Endothelial cell (in vitro differentiated cells): ENCODE results near the gene COL4A6. TPM values are rescaled to one million over a fixed set of nuclear protein-coding genes. Genes with fewer than 3 reads are reported as not detected.
"Not testable (repeated sequence)": the region's sequence is repeated elsewhere in the genome, so short reads cannot be mapped to it uniquely, and the experiment has no call there.

ENCODE experiments used
- DNase-seq: peaks from one replicate; pipeline ENCODE4 v3.0.0; 2021; ENCODE audit warnings: low spot score
- H3K27ac Mint-ChIP-seq: one replicate; pipeline ENCODE4 v1.8.0; 2021; ENCODE audit warnings: mixed read lengths, inconsistent platforms; ENCODE audit not compliant: unreplicated experiment
- H3K27me3 Mint-ChIP-seq: one replicate; pipeline ENCODE4 v1.8.0; 2021; ENCODE audit warnings: mild to moderate bottlenecking, moderate library complexity, mixed read lengths, inconsistent platforms; ENCODE audit not compliant: unreplicated experiment
- H3K36me3 Mint-ChIP-seq: one replicate; pipeline ENCODE4 v1.8.0; 2021; ENCODE audit warnings: mild to moderate bottlenecking, low read depth, mixed read lengths, inconsistent platforms; ENCODE audit not compliant: unreplicated experiment
- H3K4me1 Mint-ChIP-seq: one replicate; pipeline ENCODE4 v1.8.0; 2021; ENCODE audit warnings: mild to moderate bottlenecking, mixed read lengths, inconsistent platforms; ENCODE audit not compliant: unreplicated experiment
- H3K4me3 Mint-ChIP-seq: one replicate; pipeline ENCODE4 v1.8.0; 2021; ENCODE audit warnings: mild to moderate bottlenecking, mixed read lengths, inconsistent platforms; ENCODE audit not compliant: unreplicated experiment
- H3K9me3 Mint-ChIP-seq: one replicate; pipeline ENCODE4 v1.8.0; 2021; ENCODE audit warnings: mixed read lengths, inconsistent platforms; ENCODE audit not compliant: unreplicated experiment
- total RNA-seq: library from RNA; stranded (reverse); fragmentation: NEBNext Ultra II Directional; extraction: Animal tissue kit (Norgen Biotek cat#: 25700); gene quantifications from one replicate; pipeline ENCODE4 v1.2.1, GENCODE V29; 2021; ENCODE audit not compliant: unreplicated experiment
- TF ChIP-seq, protein P1 (sequence below): fragments of 200-600 bp; sonication (generic); IDR thresholded peaks from one replicate; pipeline ENCODE4 v1.5.0; 2021; ENCODE audit warnings: antibody characterized with exemption; ENCODE audit not compliant: unreplicated experiment

Gene COL4A6
- total RNA-seq, 1 donor from 2014 or later, result 10.5 TPM

- no peak for DNase-seq
- Mint-ChIP-seq H3K27me3 (peaks cover 3% of the 10 kb centered on the region), H3K36me3 (no peaks in the 10 kb centered on the region), H3K27ac (no peak overlapping the region), H3K4me1 (peaks cover 2% of the 10 kb centered on the region), H3K4me3 (no peak overlapping the region), H3K9me3 (no peaks in the 10 kb centered on the region)
- TF ChIP-seq, protein P1, sequence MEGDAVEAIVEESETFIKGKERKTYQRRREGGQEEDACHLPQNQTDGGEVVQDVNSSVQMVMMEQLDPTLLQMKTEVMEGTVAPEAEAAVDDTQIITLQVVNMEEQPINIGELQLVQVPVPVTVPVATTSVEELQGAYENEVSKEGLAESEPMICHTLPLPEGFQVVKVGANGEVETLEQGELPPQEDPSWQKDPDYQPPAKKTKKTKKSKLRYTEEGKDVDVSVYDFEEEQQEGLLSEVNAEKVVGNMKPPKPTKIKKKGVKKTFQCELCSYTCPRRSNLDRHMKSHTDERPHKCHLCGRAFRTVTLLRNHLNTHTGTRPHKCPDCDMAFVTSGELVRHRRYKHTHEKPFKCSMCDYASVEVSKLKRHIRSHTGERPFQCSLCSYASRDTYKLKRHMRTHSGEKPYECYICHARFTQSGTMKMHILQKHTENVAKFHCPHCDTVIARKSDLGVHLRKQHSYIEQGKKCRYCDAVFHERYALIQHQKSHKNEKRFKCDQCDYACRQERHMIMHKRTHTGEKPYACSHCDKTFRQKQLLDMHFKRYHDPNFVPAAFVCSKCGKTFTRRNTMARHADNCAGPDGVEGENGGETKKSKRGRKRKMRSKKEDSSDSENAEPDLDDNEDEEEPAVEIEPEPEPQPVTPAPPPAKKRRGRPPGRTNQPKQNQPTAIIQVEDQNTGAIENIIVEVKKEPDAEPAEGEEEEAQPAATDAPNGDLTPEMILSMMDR, result no peak
Observed at GRCh38 chrX:108397627-108398391, 40.4 kb downstream of the COL4A6 start.

DNA sequence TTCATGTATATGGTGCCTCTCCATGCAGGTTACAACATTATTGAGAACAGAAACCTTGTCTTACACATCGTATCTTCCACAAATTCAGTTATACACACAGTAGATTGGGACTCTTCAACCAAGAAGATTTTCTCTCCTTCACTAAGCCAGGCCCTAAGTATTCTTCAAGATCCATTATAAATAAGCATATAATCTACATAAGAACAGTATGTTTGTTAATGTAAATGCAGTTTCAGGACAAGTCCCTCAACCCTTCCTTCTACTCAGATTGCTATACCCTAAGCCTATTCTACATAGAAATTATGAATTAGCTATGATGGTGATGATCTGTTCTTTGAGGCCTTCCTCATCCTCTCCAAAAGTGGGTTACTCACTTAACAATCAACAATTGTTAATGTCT is 41.2 kb downstream of the COL4A6 start:
- no peak for DNase-seq
- Mint-ChIP-seq H3K27me3 (peaks cover 3% of the 10 kb centered on the region), H3K4me3 (no peak overlapping the region), H3K36me3 (no peaks in the 10 kb centered on the region), H3K27ac (no peak overlapping the region), H3K4me1 (peaks cover 2% of the 10 kb centered on the region), H3K9me3 (no peaks in the 10 kb centered on the region)
- TF ChIP-seq, protein P1, result no peak

GRCh38 chrX:108396188-108396891 is 41.9 kb downstream of the COL4A6 start:
- H3K4me1 Mint-ChIP-seq, result peaks cover 2% of the 10 kb centered on the region
- H3K36me3 Mint-ChIP-seq, result no peaks in the 10 kb centered on the region
- DNase-seq, result no peak
- H3K27ac Mint-ChIP-seq, result no peak overlapping the region
- peaks cover 3% of the 10 kb centered on the region for H3K27me3 Mint-ChIP-seq
- no peaks in the 10 kb centered on the region for H3K9me3 Mint-ChIP-seq
- no peak overlapping the region for H3K4me3 Mint-ChIP-seq
- TF ChIP-seq, protein P1, result no peak

GRCh38 chrX:108390976-108391717 is 47.1 kb downstream of the COL4A6 start:
- not testable (repeated sequence) for H3K4me3 Mint-ChIP-seq, H3K27me3 Mint-ChIP-seq, H3K36me3 Mint-ChIP-seq, H3K9me3 Mint-ChIP-seq, H3K4me1 Mint-ChIP-seq, H3K27ac Mint-ChIP-seq, DNase-seq

DNA sequence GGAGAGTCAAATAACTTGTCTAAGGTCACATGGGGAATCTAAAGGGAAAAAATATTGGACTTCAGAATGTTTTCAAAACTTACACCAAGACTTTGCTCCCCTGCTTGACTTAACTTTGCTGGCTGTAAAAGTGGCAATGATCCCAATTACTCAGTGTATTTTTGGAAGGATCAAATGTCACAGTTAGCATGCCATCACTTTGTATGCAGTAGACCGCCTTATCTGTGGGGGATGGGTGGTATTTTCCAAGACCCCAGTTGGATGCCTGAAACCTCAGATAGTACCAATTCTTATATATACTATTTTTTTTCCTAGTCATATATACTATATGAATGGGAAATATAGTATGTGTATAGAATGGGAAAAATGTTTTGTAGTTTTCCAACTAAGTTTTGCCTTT is 53.4 kb downstream of the COL4A6 start:
- Mint-ChIP-seq H3K27ac (no peak overlapping the region), H3K9me3 (no peaks in the 10 kb centered on the region), H3K4me3 (no peak overlapping the region), H3K36me3 (no peaks in the 10 kb centered on the region), H3K4me1 (no peaks in the 10 kb centered on the region), H3K27me3 (no peaks in the 10 kb centered on the region)
- no peak for DNase-seq
- TF ChIP-seq, protein P1, result no peak
